Eye (tissue), 1 donor: Measurements from ENCODE around the gene PCDHA10.
"Not testable (repeated sequence)": the region's sequence is repeated elsewhere in the genome, so short reads cannot be mapped to it uniquely, and the experiment has no call there.

ENCODE experiments used
- DNase-seq: peaks from one replicate; pipeline ENCODE4 v3.0.0-alpha.2; 2015

The PCDHA10 gene

GRCh38 chr5:140842798-140843733 lies 12.6 kb upstream of the PCDHA10 start:
- DNase-seq, result no peak

GRCh38 chr5:140848139-140849102 lies 7.3 kb upstream of the PCDHA10 start, which contains the start of gene PCDHA9:
PCDHA9 (plus strand) TSS chr5:140848382; CDS start chr5:140848496, 114 bp downstream.
- peak; percentile 4 for DNase-seq

- DNase-seq, result not testable (repeated sequence)
Measured at GRCh38 chr5:140849831-140850634, 5.7 kb upstream of the PCDHA10 start.

- DNase-seq, result no peak
Measured at GRCh38 chr5:140857177-140857986, 1.7 kb downstream of the PCDHA10 start.

GRCh38 chr5:140857987-140858240 lies 2.2 kb downstream of the PCDHA10 start:
- no peak for DNase-seq

- no peak for DNase-seq
Measured at GRCh38 chr5:140862441-140863295, 7.0 kb downstream of the PCDHA10 start.

- DNase-seq, result peak; percentile 32
Measured at GRCh38 chr5:140868721-140869554, 13.2 kb downstream of the PCDHA10 start, which contains the start of gene PCDHA11. PCDHA11 (plus strand) TSS chr5:140868957; CDS start chr5:140869104, 147 bp downstream.

- no peak for DNase-seq
Measured at GRCh38 chr5:140869555-140869886, 13.8 kb downstream of the PCDHA10 start.

- DNase-seq, result no peak
Measured at GRCh38 chr5:140870221-140871201, 14.8 kb downstream of the PCDHA10 start.

GRCh38 chr5:140875085-140876065 lies 19.7 kb downstream of the PCDHA10 start, which contains the start of gene PCDHA12:
PCDHA12 (plus strand) TSS chr5:140875308; CDS start chr5:140875473, 165 bp downstream.
- DNase-seq, result peak; percentile 16

- not testable (repeated sequence) for DNase-seq
Measured at GRCh38 chr5:140876541-140877261, 21.0 kb downstream of the PCDHA10 start.

- DNase-seq, result no peak
Measured at GRCh38 chr5:140877262-140877581, 21.5 kb downstream of the PCDHA10 start.

- DNase-seq, result peak; percentile 39
Measured at GRCh38 chr5:140881889-140882590, 26.3 kb downstream of the PCDHA10 start, which contains the start of gene PCDHA13. PCDHA13 (plus strand) TSS chr5:140882124; CDS start chr5:140882269, 145 bp downstream.

GRCh38 chr5:140882591-140882899 lies 26.8 kb downstream of the PCDHA10 start:
- DNase-seq, result peak; percentile 24

GRCh38 chr5:140883373-140883772 lies 27.7 kb downstream of the PCDHA10 start:
- no peak for DNase-seq
